B cell (primary cell): ENCODE data around the gene CDIP1. TPM values are rescaled to one million over a fixed set of nuclear protein-coding genes. Genes with fewer than 3 reads are reported as not detected.
A peak's percentile ranks its signal among the peaks of the same experiment; 100 is the strongest.

Experiments used
- ATAC-seq: fragments of 200-7000 bp; cut with Tn5 transposase; one replicate; pipeline ENCODE4 v1.10.0; 2021; ENCODE audit warnings: low read depth, mild to moderate bottlenecking, moderate number of reproducible peaks, moderate library complexity
- CTCF ChIA-PET: fragments of 350-600 bp; sonication (Branson Sonifier 250); formaldehyde crosslinking; loops from one replicate; lab custom pipeline; 2021; ENCODE audit warnings: antibody characterized with exemption, inconsistent platforms; lab: Charles Lee
- POLR2A ChIA-PET: fragments of 350-600 bp; sonication (Branson Sonifier 250); formaldehyde crosslinking; loops from one replicate; lab custom pipeline; 2021; ENCODE audit warnings: antibody characterized with exemption; lab: Charles Lee
- DNase-seq: peaks from one replicate; pipeline ENCODE4 v3.0.0; 2013
- H2AFZ ChIP-seq: 2 replicates; pipeline ENCODE4 v1.6.1; 2012; ENCODE audit warnings: mild to moderate bottlenecking, low read depth, low read length; ENCODE audit not compliant: insufficient read depth, poor library complexity, severe bottlenecking
- H3K27ac ChIP-seq, 2 donors: 1 replicate in 1 of 2; 2 replicates in 1 of 2; pipeline ENCODE4 v1.5.1; 2012 to 2013; ENCODE audit warnings: low read length in 2 of 2, mild to moderate bottlenecking in 2 of 2, moderate library complexity in 1 of 2
- H3K27me3 ChIP-seq, 4 experiments: fragments of 200-600 bp in 1 of 4; sonication (generic) in 1 of 4; replicated peaks in 1 of 4; 1 replicate in 2 of 4; 2 replicates in 2 of 4; pipeline versions ENCODE4 v1.6.1 to v1.7.0; 2013 to 2016; ENCODE audit warnings: low read length in 3 of 4, mild to moderate bottlenecking in 2 of 4, mixed read lengths in 1 of 4, moderate library complexity in 1 of 4; ENCODE audit not compliant: insufficient read depth in 4 of 4, control insufficient read depth in 3 of 4; ENCODE audit errors: control extremely low read depth in 1 of 4
- H3K36me3 ChIP-seq, 2 experiments: replicated peaks in 1 of 2; 1 replicate in 1 of 2; 2 replicates in 1 of 2; pipeline versions ENCODE4 v1.6.1 to v1.7.1; 2013; ENCODE audit warnings: low read length in 1 of 2; ENCODE audit not compliant: insufficient read depth in 2 of 2, control insufficient read depth in 1 of 2; ENCODE audit errors: control extremely low read depth in 1 of 2, extremely low read depth in 1 of 2
- H3K4me1 ChIP-seq, 2 donors: fragments of 200-600 bp in 1 of 2; sonication (generic) in 1 of 2; 1 replicate in 1 of 2; 2 replicates in 1 of 2; pipeline versions ENCODE4 v1.5.1 to v1.6.1; 2013 to 2017; ENCODE audit warnings: low read length in 2 of 2; ENCODE audit not compliant: control insufficient read depth in 2 of 2, insufficient read depth in 2 of 2
- H3K4me2 ChIP-seq: replicated peaks from 2 replicates; pipeline ENCODE3; 2012; ENCODE audit warnings: mild to moderate bottlenecking, low read depth, low read length; ENCODE audit not compliant: poor library complexity, severe bottlenecking
- H3K4me3 ChIP-seq, 5 experiments: fragments of 200-600 bp in 1 of 5; sonication (generic) in 1 of 5; 1 replicate in 3 of 5; 2 replicates in 2 of 5; pipeline versions ENCODE4 v1.5.1 to v1.7.0; 2011 to 2016; ENCODE audit warnings: low read length in 4 of 5, mild to moderate bottlenecking in 4 of 5, low read depth in 2 of 5, control low read depth in 1 of 5, moderate library complexity in 1 of 5; ENCODE audit not compliant: insufficient read depth in 1 of 5; ENCODE audit errors: control extremely low read depth in 1 of 5, extremely low read depth in 1 of 5
- H3K79me2 ChIP-seq: fragments of 200-600 bp; sonication (generic); one replicate; pipeline ENCODE4 v1.6.0; 2016; ENCODE audit warnings: low read length; ENCODE audit not compliant: control insufficient read depth, insufficient read depth
- H3K9ac ChIP-seq: fragments of 200-600 bp; sonication (generic); 2 replicates; pipeline ENCODE4 v1.6.1; 2017; ENCODE audit warnings: mild to moderate bottlenecking, low read length, moderate library complexity
- H3K9me3 ChIP-seq, 3 donors: one replicate each; pipeline versions ENCODE4 v1.6.1 to v1.7.1; 2013; ENCODE audit warnings: low read length in 2 of 3; ENCODE audit not compliant: control insufficient read depth in 2 of 3, insufficient read depth in 1 of 3; ENCODE audit errors: control extremely low read depth in 1 of 3
- H4K20me1 ChIP-seq: 2 replicates; pipeline ENCODE4 v1.6.0; 2012; ENCODE audit warnings: mild to moderate bottlenecking, low read length; ENCODE audit not compliant: insufficient read depth, control insufficient read depth, poor library complexity, severe bottlenecking
- H3K27ac Mint-ChIP-seq: one replicate; pipeline ENCODE4 v1.8.0; 2021; ENCODE audit warnings: mixed read lengths
- H3K27me3 Mint-ChIP-seq: one replicate; pipeline ENCODE4 v1.8.0; 2021; ENCODE audit warnings: mixed read lengths
- H3K4me1 Mint-ChIP-seq: one replicate; pipeline ENCODE4 v1.8.0; 2021; ENCODE audit warnings: mixed read lengths
- H3K4me3 Mint-ChIP-seq: one replicate; pipeline ENCODE4 v1.8.0; 2021; ENCODE audit warnings: mixed read lengths
- H3K9me3 Mint-ChIP-seq: one replicate; pipeline ENCODE4 v1.8.0; 2022; ENCODE audit warnings: mixed read lengths; ENCODE audit not compliant: insufficient read depth
- CTCF ChIP-seq: fragments of 200-600 bp; IDR thresholded peaks from one replicate; pipeline ENCODE4 v1.8.0; 2022; ENCODE audit warnings: antibody characterized with exemption, mild to moderate bottlenecking
- EZH2 ChIP-seq: IDR thresholded peaks from 2 replicates; pipeline ENCODE4 v1.6.1; 2012; ENCODE audit warnings: borderline replicate concordance, low read depth, mild to moderate bottlenecking, moderate library complexity, low read length; ENCODE audit not compliant: insufficient read depth, poor library complexity, severe bottlenecking
- WGBS: methylation state at CpG from one replicate; pipeline ENCODE4 v1.1.5; 2013; ENCODE audit warnings: missing lambda C conversion rate; ENCODE audit not compliant: insufficient coverage; 5-methylcytosine and 5-hydroxymethylcytosine counted together
- intact Hi-C: fragments of 100-400 bp; cut with micrococcal nuclease; formaldehyde crosslinking; loops from one replicate; pipeline ENCODE4 v1.10.0; 2022
- polyA plus RNA-seq: library from polyadenylated mRNA; depleted of rRNA; stranded (reverse); fragments of >200 nt; gene quantifications from 2 replicates; pipeline ENCODE4 v1.2.3, GENCODE V29; 2012
- total RNA-seq, 2 donors: library from RNA; stranded (reverse); fragments of 120-200 nt in 1 of 2; gene quantifications; 1 replicate in 1 of 2; 2 replicates in 1 of 2; pipeline versions ENCODE4 v1.2.3 to v1.2.4, GENCODE V29; 2013 to 2022

Gene CDIP1
- total and polyA plus RNA-seq, 2 donors (not counting 1 experiment from before 2014, with no cell fraction given), result 12.8 to 20.3 TPM

GRCh38 chr16:4513881-4514280 lies 24.7 kb downstream of the CDIP1 start:
- POLR2A ChIA-PET, result interaction anchor here (1.6 kb wide), 1 partner anchor 8 kb away, joined by 5 read pairs; no protein-coding TSS in a partner anchor
- no peak overlapping the region for H3K9ac ChIP-seq
- peaks cover 42% of the 10 kb centered on the region for H3K79me2 ChIP-seq
- TF ChIP-seq EZH2 (no peak), CTCF (no peak)
- no peaks in the 10 kb centered on the region for H3K27me3 ChIP-seq
- H3K4me3 ChIP-seq, result no peak overlapping the region
- CTCF ChIA-PET, result interaction anchor here (0.7 to 2.5 kb wide), 6 partner anchors 18 to 212 kb away, joined by 3 to 7 read pairs (median 3); partner anchors contain the start of genes CORO7, HMOX2 and MGRN1
- H2AFZ ChIP-seq, result no peak overlapping the region
- Mint-ChIP-seq H3K4me3 (no peak overlapping the region), H3K4me1 (peaks cover 34% of the 10 kb centered on the region), H3K27ac (peak overlapping the region; percentile 86), H3K27me3 (no peaks in the 10 kb centered on the region), H3K9me3 (no peaks in the 10 kb centered on the region)
- intact Hi-C loops, result no loop called here
- WGBS, result 100% methylated on average over 7 of the region's 7 CpGs
- peaks cover 11% of the 10 kb centered on the region for H4K20me1 ChIP-seq
- H3K4me1 ChIP-seq, result peaks cover 27 to 39% of the 10 kb centered on the region in 2 donors
- DNase-seq (no peak), ATAC-seq (no peak)
- peak overlapping the region in 1 of 2 donors; percentile 75 for H3K27ac ChIP-seq
- H3K9me3 ChIP-seq, result no peaks in the 10 kb centered on the region
- peaks cover 0 to 42% of the 10 kb centered on the region in 2 experiments for H3K36me3 ChIP-seq
- peak overlapping the region; percentile 62 for H3K4me2 ChIP-seq

DNA sequence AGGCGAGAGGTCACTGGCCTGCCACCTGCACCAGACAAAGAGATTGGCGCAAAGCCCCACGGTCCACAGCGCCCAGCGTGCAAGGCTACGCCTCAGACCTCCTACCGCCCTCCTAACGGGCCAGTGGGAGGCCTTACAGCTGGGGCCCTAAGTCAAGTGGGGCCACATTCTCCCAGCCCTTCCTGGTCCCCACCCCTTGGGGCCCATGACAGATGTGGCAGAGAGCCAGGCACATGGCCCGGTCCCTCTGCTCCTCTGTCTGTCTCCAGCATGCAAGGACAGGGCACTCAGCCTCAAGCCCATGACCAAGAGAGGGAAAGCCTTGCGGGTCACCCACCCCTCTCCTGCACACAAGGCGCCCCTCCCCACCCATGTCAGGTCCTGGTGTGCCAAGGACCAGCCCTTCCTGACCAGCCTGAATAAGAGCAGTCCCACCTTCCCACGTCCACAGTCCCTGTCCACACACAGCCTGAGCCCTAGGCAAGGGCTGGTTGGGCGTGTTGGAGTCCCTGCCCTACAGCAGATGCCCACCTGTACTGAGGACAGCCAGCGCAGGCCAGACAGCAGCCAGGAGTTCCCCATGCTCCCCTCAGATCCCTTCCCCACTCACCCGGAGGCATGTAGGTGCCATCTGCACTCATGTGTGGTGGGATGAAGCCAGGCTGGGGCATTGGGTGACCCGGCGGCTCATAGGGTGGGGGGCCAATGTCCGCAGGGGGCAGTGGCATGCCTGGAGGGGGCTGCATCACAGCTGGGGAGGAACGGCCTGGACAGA lies 25.3 kb downstream of the CDIP1 start:
- no peak overlapping the region for H3K4me3 ChIP-seq
- no peaks in the 10 kb centered on the region for H3K27me3 ChIP-seq
- H3K36me3 ChIP-seq, result peaks cover 0 to 48% of the 10 kb centered on the region in 2 experiments
- intact Hi-C loops, result no loop called here
- H3K9me3 Mint-ChIP-seq, result no peaks in the 10 kb centered on the region
- no peak overlapping the region for H3K27ac ChIP-seq
- no peak overlapping the region for H3K4me2 ChIP-seq
- no peak overlapping the region for H3K4me3 Mint-ChIP-seq
- no peak overlapping the region for H3K9ac ChIP-seq
- ATAC-seq, result no peak
- no peak for TF ChIP-seq EZH2
- no peak for TF ChIP-seq CTCF
- no peaks in the 10 kb centered on the region for H3K27me3 Mint-ChIP-seq
- no peak overlapping the region for H2AFZ ChIP-seq
- WGBS, result 96% methylated on average over 16 of the region's 19 CpGs
- H3K4me1 Mint-ChIP-seq, result peaks cover 31% of the 10 kb centered on the region
- peaks cover 11% of the 10 kb centered on the region for H4K20me1 ChIP-seq
- no peak for DNase-seq
- peaks cover 42% of the 10 kb centered on the region for H3K79me2 ChIP-seq
- POLR2A ChIA-PET, result no interaction called here
- no peaks in the 10 kb centered on the region for H3K9me3 ChIP-seq
- CTCF ChIA-PET, result interaction anchor here (0.8 to 2.5 kb wide), 2 partner anchors 35 to 211 kb away, joined by 3 to 7 read pairs; no protein-coding TSS in a partner anchor
- H3K27ac Mint-ChIP-seq, result peak overlapping the region; percentile 56
- peaks cover 27 to 39% of the 10 kb centered on the region in 2 donors for H3K4me1 ChIP-seq
